Stimulated activated CD8-positive, alpha-beta memory T cell treated with anti-CD3 and anti-CD28 coated beads, Interleukin-12 subunit alpha, Interleukin-12 subunit beta, amount 100 ng/mL, for 4 hours (primary cell): ENCODE data around the gene BNC1.

Experiments used
- DNase-seq: peaks from one replicate; pipeline ENCODE4 v3.0.0-alpha.2; 2020; ENCODE audit warnings: low read depth

BNC1 gene

GRCh38 chr15:83284559-83285283 lies at the start of gene BNC1:
Gene BNC1 (minus strand): TSS chr15:83284664. CDS start chr15:83284628, 36 bp downstream.
- no peak for DNase-seq

- DNase-seq = no peak
Measured at GRCh38 chr15:83327041-83327440, 42.6 kb upstream of the BNC1 start.

- DNase-seq = no peak
Measured at GRCh38 chr15:83324799-83325198, 40.3 kb upstream of the BNC1 start.

- DNase-seq = no peak
Measured at GRCh38 chr15:83323296-83323711, 38.8 kb upstream of the BNC1 start.

GRCh38 chr15:83322691-83323090 lies 38.2 kb upstream of the BNC1 start:
- DNase-seq = no peak

GRCh38 chr15:83322061-83322460 lies 37.6 kb upstream of the BNC1 start:
- DNase-seq = no peak

- no peak for DNase-seq
Measured at GRCh38 chr15:83320844-83321243, 36.4 kb upstream of the BNC1 start.

- no peak for DNase-seq
Measured at GRCh38 chr15:83320404-83320803, 35.9 kb upstream of the BNC1 start.

GRCh38 chr15:83319771-83320170 lies 35.3 kb upstream of the BNC1 start:
- DNase-seq = no peak

- DNase-seq = no peak
Measured at GRCh38 chr15:83318861-83319415, 34.5 kb upstream of the BNC1 start.

GRCh38 chr15:83318036-83318435 lies 33.6 kb upstream of the BNC1 start:
- DNase-seq = no peak

- DNase-seq = no peak
Measured at GRCh38 chr15:83312071-83312470, 27.6 kb upstream of the BNC1 start.

GRCh38 chr15:83310521-83311456 lies 26.3 kb upstream of the BNC1 start:
- no peak for DNase-seq

- no peak for DNase-seq
Measured at GRCh38 chr15:83308671-83309070, 24.2 kb upstream of the BNC1 start.

GRCh38 chr15:83306561-83306960 lies 22.1 kb upstream of the BNC1 start:
- DNase-seq = no peak

- DNase-seq = no peak
Measured at GRCh38 chr15:83305704-83306291, 21.3 kb upstream of the BNC1 start.

GRCh38 chr15:83304861-83305703 lies 20.6 kb upstream of the BNC1 start:
- DNase-seq = no peak

GRCh38 chr15:83303535-83303934 lies 19.1 kb upstream of the BNC1 start:
- no peak for DNase-seq

GRCh38 chr15:83300826-83301225 lies 16.4 kb upstream of the BNC1 start:
- no peak for DNase-seq

- DNase-seq = no peak
Measured at GRCh38 chr15:83299462-83299861, 15.0 kb upstream of the BNC1 start.

GRCh38 chr15:83295417-83295816 lies 11.0 kb upstream of the BNC1 start:
- no peak for DNase-seq

GRCh38 chr15:83293201-83293600 lies 8.7 kb upstream of the BNC1 start:
- no peak for DNase-seq
